ENCODE measurements around the gene SLC16A10. TPM values are rescaled to one million over a fixed set of nuclear protein-coding genes. Genes with fewer than 3 reads are reported as not detected.
"Not testable (repeated sequence)": the region's sequence is repeated elsewhere in the genome, so short reads cannot be mapped to it uniquely, and the experiment has no call there.

Gene SLC16A10
- polyA plus RNA-seq, 3 donors, result 0.05 to 0.15 TPM; not detected in 1

GRCh38 chr6:111090766-111091165 lies 3.5 kb downstream of the SLC16A10 start:
- H3K27ac ChIP-seq (ENCODE audit: low read depth in 1 of 2, low read length in 2 of 2), result no peak overlapping the region
- Mint-ChIP-seq H3K4me3 (no peak overlapping the region), H3K9me3 (peaks cover 0 to 6% (median 2%) of the 10 kb centered on the region in 7 donors), H3K36me3 (peaks cover 4 to 7% of the 10 kb centered on the region in 2 donors), H3K27me3 (ENCODE audit: low read depth in 3 of 3) (peaks cover 37 to 42% (median 38%) of the 10 kb centered on the region in 3 donors), H3K4me1 (peaks cover 18% of the 10 kb centered on the region), H3K27ac (no peak overlapping the region)
- H3K9me3 ChIP-seq (replicated peaks in 1 of 2; ENCODE audit: control insufficient read depth in 1 of 2, insufficient read depth in 1 of 2, low read length in 2 of 2), result no peaks in the 10 kb centered on the region
- H3K79me2 ChIP-seq (ENCODE audit: insufficient read depth, low read length), result no peaks in the 10 kb centered on the region
- H3K4me3 ChIP-seq (replicated peaks in 1 of 3; ENCODE audit: low read depth in 2 of 3, low read length in 3 of 3), result no peak overlapping the region
- TF ChIP-seq, protein P1, sequence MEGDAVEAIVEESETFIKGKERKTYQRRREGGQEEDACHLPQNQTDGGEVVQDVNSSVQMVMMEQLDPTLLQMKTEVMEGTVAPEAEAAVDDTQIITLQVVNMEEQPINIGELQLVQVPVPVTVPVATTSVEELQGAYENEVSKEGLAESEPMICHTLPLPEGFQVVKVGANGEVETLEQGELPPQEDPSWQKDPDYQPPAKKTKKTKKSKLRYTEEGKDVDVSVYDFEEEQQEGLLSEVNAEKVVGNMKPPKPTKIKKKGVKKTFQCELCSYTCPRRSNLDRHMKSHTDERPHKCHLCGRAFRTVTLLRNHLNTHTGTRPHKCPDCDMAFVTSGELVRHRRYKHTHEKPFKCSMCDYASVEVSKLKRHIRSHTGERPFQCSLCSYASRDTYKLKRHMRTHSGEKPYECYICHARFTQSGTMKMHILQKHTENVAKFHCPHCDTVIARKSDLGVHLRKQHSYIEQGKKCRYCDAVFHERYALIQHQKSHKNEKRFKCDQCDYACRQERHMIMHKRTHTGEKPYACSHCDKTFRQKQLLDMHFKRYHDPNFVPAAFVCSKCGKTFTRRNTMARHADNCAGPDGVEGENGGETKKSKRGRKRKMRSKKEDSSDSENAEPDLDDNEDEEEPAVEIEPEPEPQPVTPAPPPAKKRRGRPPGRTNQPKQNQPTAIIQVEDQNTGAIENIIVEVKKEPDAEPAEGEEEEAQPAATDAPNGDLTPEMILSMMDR (IDR thresholded peaks at IDR 0.05), result no peak
- WGBS (ENCODE audit: insufficient coverage), result no CpG with 5 or more reads among the region's 4 CpGs
- intact Hi-C loops (cut with micrococcal nuclease), result no loop called here
- no peak overlapping the region for H3K9ac ChIP-seq (ENCODE audit: insufficient read depth, low read length, poor library complexity, severe bottlenecking)
- no peak overlapping the region for H2AFZ ChIP-seq (ENCODE audit: insufficient read depth, low read depth, low read length, poor library complexity, severe bottlenecking)
- no peak overlapping the region for H3K4me2 ChIP-seq (replicated peaks; ENCODE audit: extremely low read depth, low read length, poor library complexity, severe bottlenecking)
- no peaks in the 10 kb centered on the region for H4K20me1 ChIP-seq (ENCODE audit: insufficient read depth, low read length)
- H3K4me1 ChIP-seq (ENCODE audit: control insufficient read depth in 1 of 2, insufficient read depth in 2 of 2, low read length in 2 of 2), result peaks cover 14 to 25% of the 10 kb centered on the region in 2 donors
- peaks cover 27 to 43% of the 10 kb centered on the region in 2 donors for H3K27me3 ChIP-seq (ENCODE audit: control insufficient read depth in 2 of 2, insufficient read depth in 2 of 2, low read length in 2 of 2)
- no peaks in the 10 kb centered on the region for H3K36me3 ChIP-seq (replicated peaks in 1 of 2; ENCODE audit: control insufficient read depth in 1 of 2, insufficient read depth in 2 of 2, low read length in 2 of 2)
- DNase-seq, result no peak

DNA sequence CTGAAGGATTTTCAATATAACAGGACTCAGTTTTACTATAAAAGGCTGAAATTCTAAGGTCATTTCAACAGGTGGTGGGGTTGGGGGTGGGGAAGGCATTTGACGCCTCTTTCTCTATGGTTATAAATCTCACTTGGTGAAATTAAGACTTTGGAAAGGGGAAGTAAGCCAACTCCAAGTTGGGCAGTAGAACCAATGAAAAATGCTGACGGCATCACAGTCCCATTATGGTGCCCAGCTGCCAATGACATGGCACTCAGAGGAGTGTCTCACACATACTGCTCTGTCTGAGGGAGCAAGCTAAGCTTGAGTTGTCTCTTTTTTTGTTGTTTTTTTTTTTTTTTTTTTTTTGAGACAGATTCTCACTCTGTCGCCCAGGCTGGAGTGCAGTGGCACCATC lies 4.7 kb downstream of the SLC16A10 start:
- no peaks in the 10 kb centered on the region for H3K79me2 ChIP-seq (ENCODE audit: insufficient read depth, low read length)
- WGBS (ENCODE audit: insufficient coverage), result 90% methylated on average over 2 of the region's 3 CpGs
- H3K36me3 Mint-ChIP-seq, result peaks cover 4% of the 10 kb centered on the region in 2 donors
- peaks cover 25 to 29% (median 28%) of the 10 kb centered on the region in 3 donors for H3K27me3 Mint-ChIP-seq (ENCODE audit: low read depth in 3 of 3)
- no peak overlapping the region for H3K27ac ChIP-seq (ENCODE audit: low read depth in 1 of 2, low read length in 2 of 2)
- TF ChIP-seq, protein P1 (IDR thresholded peaks at IDR 0.05), result no peak
- peaks cover 9 to 18% of the 10 kb centered on the region in 2 donors for H3K4me1 ChIP-seq (ENCODE audit: control insufficient read depth in 1 of 2, insufficient read depth in 2 of 2, low read length in 2 of 2)
- H3K9ac ChIP-seq (ENCODE audit: insufficient read depth, low read length, poor library complexity, severe bottlenecking), result no peak overlapping the region
- no peak overlapping the region for H3K27ac Mint-ChIP-seq
- no peak for DNase-seq
- H3K4me1 Mint-ChIP-seq, result peaks cover 10% of the 10 kb centered on the region
- no peaks in the 10 kb centered on the region for H3K9me3 ChIP-seq (replicated peaks in 1 of 2; ENCODE audit: control insufficient read depth in 1 of 2, insufficient read depth in 1 of 2, low read length in 2 of 2)
- no peaks in the 10 kb centered on the region for H4K20me1 ChIP-seq (ENCODE audit: insufficient read depth, low read length)
- H3K4me3 ChIP-seq (replicated peaks in 1 of 3; ENCODE audit: low read depth in 2 of 3, low read length in 3 of 3), result no peak overlapping the region
- H3K36me3 ChIP-seq (replicated peaks in 1 of 2; ENCODE audit: control insufficient read depth in 1 of 2, insufficient read depth in 2 of 2, low read length in 2 of 2), result no peaks in the 10 kb centered on the region
- no peak overlapping the region for H2AFZ ChIP-seq (ENCODE audit: insufficient read depth, low read depth, low read length, poor library complexity, severe bottlenecking)
- H3K27me3 ChIP-seq (ENCODE audit: control insufficient read depth in 2 of 2, insufficient read depth in 2 of 2, low read length in 2 of 2), result peaks cover 17 to 31% of the 10 kb centered on the region in 2 donors
- no peak overlapping the region for H3K4me2 ChIP-seq (replicated peaks; ENCODE audit: extremely low read depth, low read length, poor library complexity, severe bottlenecking)
- no peak overlapping the region for H3K4me3 Mint-ChIP-seq
- intact Hi-C loops (cut with micrococcal nuclease), result no loop called here
- peaks cover 0 to 6% (median 2%) of the 10 kb centered on the region in 7 donors for H3K9me3 Mint-ChIP-seq

GRCh38 chr6:111095488-111095887 lies 8.2 kb downstream of the SLC16A10 start:
- intact Hi-C loops (cut with micrococcal nuclease); H3K4me3 Mint-ChIP-seq; H3K27me3 Mint-ChIP-seq (ENCODE audit: low read depth in 3 of 3); H3K4me2 ChIP-seq (replicated peaks; ENCODE audit: extremely low read depth, low read length, poor library complexity, severe bottlenecking); H3K4me1 Mint-ChIP-seq; H3K27me3 ChIP-seq (ENCODE audit: control insufficient read depth in 2 of 2, insufficient read depth in 2 of 2, low read length in 2 of 2); H3K27ac Mint-ChIP-seq; H3K79me2 ChIP-seq (ENCODE audit: insufficient read depth, low read length); H3K9me3 ChIP-seq (replicated peaks in 1 of 2; ENCODE audit: control insufficient read depth in 1 of 2, insufficient read depth in 1 of 2, low read length in 2 of 2); H2AFZ ChIP-seq (ENCODE audit: insufficient read depth, low read depth, low read length, poor library complexity, severe bottlenecking); DNase-seq; H3K27ac ChIP-seq (ENCODE audit: low read depth in 1 of 2, low read length in 2 of 2); H4K20me1 ChIP-seq (ENCODE audit: insufficient read depth, low read length); H3K4me1 ChIP-seq (ENCODE audit: control insufficient read depth in 1 of 2, insufficient read depth in 2 of 2, low read length in 2 of 2); H3K9ac ChIP-seq (ENCODE audit: insufficient read depth, low read length, poor library complexity, severe bottlenecking); H3K4me3 ChIP-seq (replicated peaks in 1 of 3; ENCODE audit: low read depth in 2 of 3, low read length in 3 of 3); H3K36me3 Mint-ChIP-seq; H3K36me3 ChIP-seq (replicated peaks in 1 of 2; ENCODE audit: control insufficient read depth in 1 of 2, insufficient read depth in 2 of 2, low read length in 2 of 2); H3K9me3 Mint-ChIP-seq: not testable (repeated sequence)
- WGBS (ENCODE audit: insufficient coverage), result no CpG with 5 or more reads among the region's 1 CpG

All from CD14-positive monocyte (primary cell).